Muscle of leg (tissue), 11 donors: ENCODE results near the gene ESPN. TPM values are rescaled to one million over a fixed set of nuclear protein-coding genes. Genes with fewer than 3 reads are reported as not detected.
"Not testable (repeated sequence)": the region's sequence is repeated elsewhere in the genome, so short reads cannot be mapped to it uniquely, and the experiment has no call there.

Experiments
- DNase-seq: peaks from one replicate; pipeline ENCODE4 v3.0.0; 2013
- H3K27ac ChIP-seq: one replicate; pipeline ENCODE4 v1.5.1; 2013; ENCODE audit warnings: mild to moderate bottlenecking, low read length, control low read depth
- H3K27me3 ChIP-seq: one replicate; pipeline ENCODE4 v1.6.1; 2013; ENCODE audit warnings: low read length; ENCODE audit not compliant: control insufficient read depth, insufficient read depth
- H3K36me3 ChIP-seq: one replicate; pipeline ENCODE4 v1.6.1; 2013; ENCODE audit warnings: low read length; ENCODE audit not compliant: control insufficient read depth, insufficient read depth
- H3K4me1 ChIP-seq: one replicate; pipeline ENCODE4 v1.6.1; 2013; ENCODE audit warnings: low read length; ENCODE audit not compliant: control insufficient read depth, insufficient read depth
- H3K4me3 ChIP-seq: one replicate; pipeline ENCODE4 v1.5.1; 2013; ENCODE audit warnings: low read length, control low read depth
- H3K9me3 ChIP-seq: replicated peaks from 2 replicates; pipeline ENCODE4 v1.6.1; 2013; ENCODE audit warnings: low read depth, low read length; ENCODE audit not compliant: control insufficient read depth
- WGBS: methylation state at CpG from one replicate; pipeline ENCODE4 v1.1.5; 2013; ENCODE audit warnings: missing lambda C conversion rate; ENCODE audit not compliant: insufficient coverage; 5-methylcytosine and 5-hydroxymethylcytosine counted together
- polyA plus RNA-seq, 8 donors: library from polyadenylated mRNA; unstranded; fragments of 120-200 nt; gene quantifications; one replicate each; pipeline versions ENCODE4 v1.2.1 to v1.2.3, GENCODE V29; 2013; ENCODE audit warnings: inconsistent platforms in 1 of 8, low replicate concordance in 1 of 8; ENCODE audit not compliant: insufficient read length in 8 of 8, insufficient read depth in 1 of 8
- total RNA-seq: library from RNA; stranded (reverse); fragments of 120-200 nt; gene quantifications from one replicate; pipeline ENCODE4 v1.2.4, GENCODE V29; 2013

ESPN gene
- total and polyA plus RNA-seq, 9 donors: 0.22 to 14.3 (median 1.7) TPM

GRCh38 chr1:6491081-6491449, 66.5 kb downstream of the ESPN start:
- no peak for DNase-seq
- 40% methylated on average over 3 of the region's 6 CpGs for WGBS
- Histone ChIP-seq H3K27me3 (peaks cover 25% of the 10 kb centered on the region), H3K4me3 (peak overlapping the region; percentile 36), H3K36me3 (no peaks in the 10 kb centered on the region), H3K9me3 (no peaks in the 10 kb centered on the region), H3K4me1 (peaks cover 40% of the 10 kb centered on the region), H3K27ac (no peak overlapping the region)

- WGBS: 51% methylated on average over 3 of the region's 6 CpGs
- DNase-seq: no peak
- Histone ChIP-seq H3K36me3 (no peaks in the 10 kb centered on the region), H3K27ac (peak within 1 kb of the TSS; percentile 13), H3K4me1 (peaks cover 41% of the 10 kb centered on the region), H3K27me3 (peaks cover 25% of the 10 kb centered on the region), H3K9me3 (no peaks in the 10 kb centered on the region), H3K4me3 (peak within 1 kb of the TSS; percentile 36)
Measured at GRCh38 chr1:6491480-6491962, 66.9 kb downstream of the ESPN start, which contains the start of gene PLEKHG5. PLEKHG5 (minus strand) TSS chr1:6491667; CDS start chr1:6477571, 14,096 bp downstream.

GRCh38 chr1:6491966-6492365, 67.4 kb downstream of the ESPN start:
- H3K4me3 ChIP-seq: no peak overlapping the region
- 70% methylated on average over 8 of the region's 10 CpGs for WGBS
- H3K9me3 ChIP-seq: no peaks in the 10 kb centered on the region
- H3K27ac ChIP-seq: peak overlapping the region; percentile 13
- DNase-seq: no peak
- peaks cover 46% of the 10 kb centered on the region for H3K4me1 ChIP-seq
- H3K36me3 ChIP-seq: no peaks in the 10 kb centered on the region
- peaks cover 27% of the 10 kb centered on the region for H3K27me3 ChIP-seq

- Histone ChIP-seq H3K4me1 (peaks cover 60% of the 10 kb centered on the region), H3K27me3 (peaks cover 29% of the 10 kb centered on the region)
- not testable (repeated sequence) for H3K4me3 ChIP-seq, H3K9me3 ChIP-seq, DNase-seq, H3K36me3 ChIP-seq, H3K27ac ChIP-seq
- 80% methylated on average over 3 of the region's 4 CpGs for WGBS
Measured at GRCh38 chr1:6493834-6494223, 69.3 kb downstream of the ESPN start.

- Histone ChIP-seq H3K4me1 (peaks cover 68% of the 10 kb centered on the region), H3K27ac (no peak overlapping the region), H3K9me3 (no peaks in the 10 kb centered on the region), H3K36me3 (no peaks in the 10 kb centered on the region), H3K27me3 (peaks cover 29% of the 10 kb centered on the region), H3K4me3 (no peak overlapping the region)
- no peak for DNase-seq
- 92% methylated on average over 1 of the region's 4 CpGs for WGBS
Measured at GRCh38 chr1:6494627-6495026, 70.1 kb downstream of the ESPN start.

GRCh38 chr1:6495041-6495441, 70.5 kb downstream of the ESPN start:
- no CpG with 5 or more reads among the region's 13 CpGs for WGBS
- DNase-seq: no peak
- no peak overlapping the region for H3K27ac ChIP-seq
- peaks cover 68% of the 10 kb centered on the region for H3K4me1 ChIP-seq
- H3K27me3 ChIP-seq: peaks cover 27% of the 10 kb centered on the region
- no peak overlapping the region for H3K4me3 ChIP-seq
- H3K36me3 ChIP-seq: no peaks in the 10 kb centered on the region
- no peaks in the 10 kb centered on the region for H3K9me3 ChIP-seq

GRCh38 chr1:6495540-6496364, 71.2 kb downstream of the ESPN start:
- no peak for DNase-seq
- Histone ChIP-seq H3K27me3 (peaks cover 20% of the 10 kb centered on the region), H3K36me3 (no peaks in the 10 kb centered on the region), H3K9me3 (no peaks in the 10 kb centered on the region), H3K4me1 (peaks cover 68% of the 10 kb centered on the region), H3K4me3 (no peak overlapping the region), H3K27ac (no peak overlapping the region)
- WGBS: 71% methylated on average over 13 of the region's 14 CpGs

- whole genome bisulfite sequencing: 10% methylated on average over 2 of the region's 13 CpGs
- H3K4me3 ChIP-seq: peak overlapping the region; percentile 44
Measured at GRCh38 chr1:6496365-6496721, 71.8 kb downstream of the ESPN start.

GRCh38 chr1:6496890-6497214, 72.3 kb downstream of the ESPN start:
- no peaks in the 10 kb centered on the region for H3K36me3 ChIP-seq
- DNase-seq: no peak
- H3K9me3 ChIP-seq: no peaks in the 10 kb centered on the region
- peak overlapping the region; percentile 44 for H3K4me3 ChIP-seq
- H3K27me3 ChIP-seq: peaks cover 11% of the 10 kb centered on the region
- H3K27ac ChIP-seq: no peak overlapping the region
- whole genome bisulfite sequencing: 0% methylated on average over 14 of the region's 21 CpGs
- H3K4me1 ChIP-seq: peaks cover 69% of the 10 kb centered on the region

More at GRCh38 chr1:6496365-6496721, 71.8 kb downstream of the ESPN start:
- H3K4me1 ChIP-seq: peaks cover 68% of the 10 kb centered on the region
- no peaks in the 10 kb centered on the region for H3K9me3 ChIP-seq
- DNase-seq: no peak
- no peak overlapping the region for H3K27ac ChIP-seq
- no peaks in the 10 kb centered on the region for H3K36me3 ChIP-seq
- peaks cover 14% of the 10 kb centered on the region for H3K27me3 ChIP-seq

GRCh38 chr1:6497215-6497866, 72.8 kb downstream of the ESPN start:
- peaks cover 11% of the 10 kb centered on the region for H3K27me3 ChIP-seq
- no peak overlapping the region for H3K27ac ChIP-seq
- H3K4me1 ChIP-seq: peaks cover 70% of the 10 kb centered on the region
- peak overlapping the region; percentile 60 for H3K4me3 ChIP-seq
- 0% methylated on average over 61 of the region's 74 CpGs for WGBS
- H3K9me3 ChIP-seq: no peaks in the 10 kb centered on the region
- peak; percentile 62 for DNase-seq
- no peaks in the 10 kb centered on the region for H3K36me3 ChIP-seq
